ENCODE measurements around the gene ATP5F1D. TPM values are rescaled to one million over a fixed set of nuclear protein-coding genes. Genes with fewer than 3 reads are reported as not detected.
A peak's percentile ranks its signal among the peaks of the same experiment; 100 is the strongest.

The ATP5F1D gene
- total and polyA plus RNA-seq, 2 of the 8 experiments (the other 6 are each of a cell fraction or from before 2014, with no cell fraction given) = 174 to 249 TPM

DNA sequence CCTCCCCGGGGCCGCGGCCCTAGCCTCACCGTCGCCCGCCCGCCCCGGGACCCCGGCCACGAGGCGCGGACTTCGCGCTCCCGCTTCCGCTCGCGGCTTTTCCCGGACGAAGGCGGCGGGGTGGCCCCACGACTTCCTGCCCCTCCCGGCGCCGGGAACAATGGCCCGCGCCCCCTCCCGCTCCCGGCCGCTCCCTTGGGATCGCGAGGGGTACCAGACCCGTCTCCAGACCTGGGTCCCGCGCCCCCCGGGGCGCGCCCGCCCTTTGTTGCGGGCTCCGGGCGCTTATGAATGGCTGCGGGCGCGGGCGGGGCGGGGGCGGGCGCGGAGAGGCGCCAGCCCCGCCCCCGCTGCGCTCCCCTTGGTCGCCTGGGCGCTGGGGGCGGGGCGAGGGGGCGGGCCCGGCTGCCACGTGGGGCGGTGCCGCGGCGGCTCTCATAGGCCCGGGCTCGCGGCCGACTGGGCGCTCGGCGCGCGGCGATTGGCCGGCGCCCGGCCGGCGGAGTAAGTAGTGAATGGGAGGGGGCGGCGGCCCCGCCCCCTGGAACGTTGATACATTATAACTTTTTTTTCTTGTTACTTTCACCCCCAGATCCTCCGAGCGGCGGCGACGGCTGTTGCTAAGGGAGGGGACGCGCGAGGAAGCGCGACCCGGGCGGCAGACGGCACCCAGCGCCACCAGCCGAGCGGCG lies 7.9 kb downstream of the ATP5F1D start:
- no peak overlapping the region for H3K14ac ChIP-seq (ENCODE audit: insufficient read length)
- DNase-seq (ENCODE audit: low read depth in 1 of 2, low spot score in 2 of 2) = peak in 1 of 2 experiments; percentile 89
- ChIA-PET POLR2A (ENCODE audit: partially characterized antibody) (interaction anchor here (0.7 to 14.3 kb wide), 10 partner anchors 11 to 222 kb away, joined by 3 to 456 read pairs (median 4); partner anchors contain the start of genes CBARP, CIRBP, CNN2 and FAM174C), CTCF (ENCODE audit: partially characterized antibody) (no interaction called here)
- H3K9ac ChIP-seq (replicated peaks in 1 of 4; ENCODE audit: extremely low read depth in 1 of 4, low read depth in 3 of 4, low read length in 3 of 4) = peak overlapping the region; percentile 52 to 98 (median 87)
- H3K79me1 ChIP-seq (ENCODE audit: low read depth, low read length) = peaks cover 8% of the 10 kb centered on the region; the same call in 1 of the 2 replicates
- H3K27ac ChIP-seq (ENCODE audit: low read depth, low read length) = peak overlapping the region; percentile 94; the same call in 1 of the 2 replicates
- H3K23ac ChIP-seq (ENCODE audit: insufficient read length) = no peak overlapping the region
- no peak overlapping the region for H2BK12ac ChIP-seq (ENCODE audit: low read depth, low read length)
- H3K4me2 ChIP-seq (ENCODE audit: insufficient read depth in 1 of 2, low read depth in 2 of 2, low read length in 2 of 2) = peak overlapping the region; percentile 42 to 79; a peak in 3 of 4 replicates
- H3K4me1 ChIP-seq (replicated peaks in 1 of 4; ENCODE audit: control insufficient read depth in 3 of 4, insufficient read depth in 4 of 4, low read length in 3 of 4) = peaks cover 0 to 29% (median 13%) of the 10 kb centered on the region in 4 experiments; a peak in 6 of 7 replicates
- no peak overlapping the region for H4K91ac ChIP-seq (replicated peaks; ENCODE audit: insufficient read length, low read length)
- no peaks in the 10 kb centered on the region for H3K9me3 ChIP-seq (ENCODE audit: insufficient read depth in 2 of 2, low read depth in 1 of 2, low read length in 1 of 2)
- no peak overlapping the region; the same call in 1 of the 2 replicates for H3K18ac ChIP-seq (ENCODE audit: extremely low read depth, low read length)
- H3K79me2 ChIP-seq (ENCODE audit: control insufficient read depth in 1 of 2, insufficient read depth in 2 of 2, low read length in 2 of 2) = peaks cover 9 to 39% of the 10 kb centered on the region in 2 experiments
- FAIRE-seq = no peak
- no peaks in the 10 kb centered on the region for H3K27me3 ChIP-seq (replicated peaks in 1 of 4; ENCODE audit: control insufficient read depth in 3 of 4, extremely low read depth in 1 of 4, insufficient read depth in 3 of 4, low read length in 3 of 4)
- no peak overlapping the region for H2BK15ac ChIP-seq (ENCODE audit: low read length)
- no peak overlapping the region for H3K56ac ChIP-seq (replicated peaks; ENCODE audit: insufficient read length, low read depth, low read length)
- H3K4me3 ChIP-seq (ENCODE audit: extremely low read depth in 1 of 4, insufficient read depth in 2 of 4, low read depth in 3 of 4, low read length in 4 of 4) = peak overlapping the region; percentile 66 to 99 (median 83)
- peaks cover 10 to 35% (median 23%) of the 10 kb centered on the region in 4 experiments for H3K36me3 ChIP-seq (ENCODE audit: control insufficient read depth in 2 of 4, insufficient read depth in 4 of 4, low read length in 3 of 4)
- H4K5ac ChIP-seq (ENCODE audit: insufficient read length, low read depth, low read length) = peak overlapping the region; percentile 77
- no peak overlapping the region for H2BK20ac ChIP-seq (ENCODE audit: low read length)
- H3K4ac ChIP-seq (replicated peaks; ENCODE audit: insufficient read length, low read depth, low read length) = no peak overlapping the region
- H3K23me2 ChIP-seq (ENCODE audit: low read depth, low read length) = peaks cover 2% of the 10 kb centered on the region; the same call in 1 of the 2 replicates
- WGBS, 2 experiments (ENCODE audit: extremely low coverage in 1 of 2, insufficient coverage in 1 of 2, insufficient read length in 1 of 2, insufficient replicate concordance in 2 of 2, low coverage in 1 of 2, low lambda C conversion rate in 2 of 2, missing lambda C conversion rate in 1 of 2) = 2% methylated on average over 29 of the region's 102 CpGs; no CpG with 5 or more reads in 1 of the 2 experiments
- peak overlapping the region; percentile 98; the same call in 1 of the 2 replicates for H4K8ac ChIP-seq (ENCODE audit: extremely low read depth, insufficient read depth, low read length)
- no peak overlapping the region; the same call in 1 of the 2 replicates for H2BK5ac ChIP-seq (ENCODE audit: low read depth, low read length)
- peaks cover 9 to 14% of the 10 kb centered on the region in 2 experiments for H4K20me1 ChIP-seq (replicated peaks in 1 of 2; ENCODE audit: control insufficient read depth in 1 of 2, insufficient read depth in 2 of 2, low read length in 2 of 2)
- no peak overlapping the region for H2AFZ ChIP-seq (ENCODE audit: low read length)
- no peak overlapping the region for H2BK120ac ChIP-seq (replicated peaks; ENCODE audit: low read depth, low read length)
- no peak overlapping the region for H2AK5ac ChIP-seq (ENCODE audit: low read depth, low read length)
- TF ChIP-seq POLR2A (IDR thresholded peaks at IDR 0.05; ENCODE audit: control extremely low read depth in 1 of 2, low read depth in 2 of 2, low read length in 2 of 2) (peak; percentile 60 to 65), YY1 (IDR thresholded peaks at IDR 0.05; ENCODE audit: low read depth, low read length) (no peak), JUND (IDR thresholded peaks at IDR 0.05; ENCODE audit: low read length) (0 out of 2 replicates have a peak, but pooled peaks have one; percentile 6), PHF8 (conservative IDR thresholded peaks at IDR 0.05; ENCODE audit: low read depth, low read length) (peak; percentile 50), EGR1 (IDR thresholded peaks at IDR 0.05; ENCODE audit: borderline replicate concordance, low read depth, low read length) (peak; percentile 37; the same call in 1 of the 2 replicates), CHD1 (IDR thresholded peaks at IDR 0.05; ENCODE audit: low read depth, low read length) (no peak), FOSL1 (IDR thresholded peaks at IDR 0.05; ENCODE audit: insufficient read depth, low read depth, low read length) (no peak), TAF7 (optimal IDR thresholded peaks at IDR 0.05; ENCODE audit: borderline replicate concordance, low read depth, low read length) (peak; percentile 26), TEAD4 (IDR thresholded peaks at IDR 0.05; ENCODE audit: low read depth, low read length) (peak; percentile 19; the same call in 1 of the 2 replicates), TAF1 (IDR thresholded peaks at IDR 0.05; ENCODE audit: low read depth, low read length) (peak; percentile 76), KDM5A (IDR thresholded peaks at IDR 0.05; ENCODE audit: low read length) (no peak), SP1 (IDR thresholded peaks at IDR 0.05; ENCODE audit: low read depth, low read length) (peak; percentile 56; the same call in 1 of the 2 replicates), TBP (IDR thresholded peaks at IDR 0.05; ENCODE audit: low read depth, low read length) (peak; percentile 64)

All from H1 (cell line).